ENCODE data around the gene RBM12.
"Not testable (repeated sequence)": the region's sequence is repeated elsewhere in the genome, so short reads cannot be mapped to it uniquely, and the experiment has no call there.

RBM12 gene

DNA sequence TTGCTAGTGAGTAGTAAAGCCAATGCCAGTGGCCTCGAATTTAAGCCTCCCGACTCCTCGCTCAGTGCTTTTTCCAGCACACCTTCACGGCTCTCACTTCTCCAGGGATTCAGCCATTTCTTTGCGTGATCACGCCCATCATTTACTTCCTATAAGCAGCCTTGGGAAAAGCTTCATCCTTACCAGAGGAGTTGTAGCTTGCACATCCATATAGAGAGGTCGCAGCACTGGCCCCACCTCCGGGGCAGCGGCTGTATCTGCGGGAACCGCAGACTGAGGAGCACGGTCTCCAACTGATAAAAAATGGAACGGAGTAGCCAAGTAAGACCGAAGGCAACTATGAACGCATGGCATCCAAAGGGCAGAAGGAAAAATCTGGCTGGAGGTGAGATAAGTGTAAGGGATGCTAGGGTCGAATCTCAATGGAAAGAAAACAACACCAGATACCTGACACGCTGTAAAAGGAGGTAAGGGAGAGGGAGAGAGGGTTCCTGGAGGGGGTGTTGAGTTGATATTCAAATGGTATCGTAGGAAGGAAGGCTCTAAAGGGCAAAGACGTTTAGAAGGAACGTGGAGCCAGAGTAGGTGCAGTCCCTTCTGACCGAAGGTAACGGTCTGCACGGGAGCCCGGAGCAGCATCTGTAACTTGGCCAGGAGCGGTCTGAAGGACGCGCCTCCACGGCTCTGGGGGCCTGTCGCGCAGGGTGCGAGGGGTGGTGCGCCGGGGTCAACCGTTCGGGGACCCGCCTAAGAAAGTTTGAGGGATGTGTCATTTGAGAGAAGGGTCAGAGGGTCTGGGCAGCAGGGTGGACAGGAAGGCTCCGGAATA is 33.8 kb upstream of the RBM12 start:
- no peak for DNase-seq

DNA sequence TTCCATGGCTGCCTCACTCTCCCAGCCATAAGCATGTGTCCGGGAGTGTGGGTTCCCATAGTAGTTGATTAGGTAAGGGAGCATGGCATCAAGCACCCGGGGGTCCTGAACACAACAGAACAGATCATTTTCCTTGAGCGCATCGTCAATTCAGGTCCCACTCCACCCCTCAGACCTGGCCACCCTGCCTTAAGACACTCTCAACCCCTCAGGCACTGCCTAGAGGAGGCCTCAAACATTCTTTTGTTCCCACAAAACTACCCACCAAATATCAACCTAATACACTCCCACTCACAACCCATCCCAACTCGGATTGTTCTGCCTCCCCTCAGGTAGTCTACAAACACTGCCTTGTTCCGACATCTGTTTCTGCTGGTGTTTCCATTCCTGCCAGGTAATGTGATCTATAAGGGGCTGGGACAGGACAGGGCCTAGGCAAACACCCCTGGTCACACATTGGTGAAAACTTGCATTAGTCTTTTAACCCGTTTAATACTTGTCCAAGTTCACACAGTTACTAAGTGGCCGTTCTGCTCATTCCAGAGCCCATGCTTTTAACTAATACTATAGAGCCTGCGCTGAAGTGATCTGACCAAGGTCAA is 33.1 kb upstream of the RBM12 start:
- no peak for DNase-seq

DNA sequence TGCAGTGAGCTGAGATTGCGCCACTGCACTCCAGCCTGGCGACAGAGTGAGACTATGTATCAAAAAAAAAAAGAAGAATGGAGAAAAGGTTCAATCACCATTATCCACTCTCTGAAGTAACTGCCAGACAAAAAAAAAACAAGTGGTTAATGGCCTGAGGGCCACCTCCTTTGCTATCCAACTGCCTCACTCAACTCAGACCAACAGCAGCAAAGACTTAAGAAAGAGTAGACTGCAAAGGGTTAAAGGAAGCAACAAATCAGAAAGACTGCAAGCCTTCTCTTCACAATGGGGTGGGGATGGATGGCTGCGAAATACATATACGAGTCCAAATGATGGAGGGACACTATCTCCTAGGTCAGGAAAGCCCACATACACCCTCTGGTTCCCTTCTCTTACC is 31.3 kb upstream of the RBM12 start:
- DNase-seq: no peak

DNA sequence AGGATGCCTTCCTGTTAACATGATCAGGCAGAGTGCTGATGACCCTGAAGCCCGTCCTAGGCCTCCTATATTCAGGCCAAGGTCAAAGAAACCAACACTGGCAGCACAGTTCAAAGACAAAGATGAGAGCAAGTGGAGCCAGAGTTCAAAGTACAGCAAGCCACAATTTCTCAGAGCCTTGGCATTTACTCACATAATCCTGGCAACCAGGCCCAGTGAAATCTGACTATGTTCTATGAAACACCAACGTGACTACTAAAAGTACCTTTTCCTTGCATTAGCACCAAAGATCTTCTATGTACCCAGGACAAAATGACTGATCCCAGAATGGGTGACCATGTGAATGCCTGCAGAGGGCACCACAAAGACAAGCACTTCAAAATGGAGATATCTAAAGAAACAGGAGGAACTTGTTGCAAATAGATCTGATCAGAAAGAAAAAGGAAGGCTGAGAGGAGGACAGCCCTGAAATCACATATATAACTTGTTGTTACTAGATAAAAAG is 30.6 kb upstream of the RBM12 start:
- DNase-seq: no peak

DNA sequence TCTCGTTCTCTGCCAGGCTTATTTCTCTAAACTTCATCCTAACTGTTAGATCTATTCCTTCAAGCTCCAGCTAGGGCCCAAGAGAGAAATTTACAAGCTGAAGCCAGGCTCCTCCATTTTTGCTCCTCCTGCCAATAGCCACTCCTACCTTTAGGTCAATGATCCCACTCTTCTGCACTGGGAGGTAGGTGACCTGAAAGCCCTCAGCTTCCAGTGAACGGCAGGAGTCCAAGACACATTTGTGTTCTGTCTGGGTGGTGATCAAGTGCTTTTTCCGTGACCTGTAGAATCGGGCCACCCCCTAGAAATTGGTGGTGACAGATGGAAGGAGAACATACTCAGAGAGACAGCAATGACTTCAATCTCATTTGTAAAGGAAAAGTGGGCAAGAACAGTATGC is 25.6 kb upstream of the RBM12 start:
- DNase-seq: no peak

DNA sequence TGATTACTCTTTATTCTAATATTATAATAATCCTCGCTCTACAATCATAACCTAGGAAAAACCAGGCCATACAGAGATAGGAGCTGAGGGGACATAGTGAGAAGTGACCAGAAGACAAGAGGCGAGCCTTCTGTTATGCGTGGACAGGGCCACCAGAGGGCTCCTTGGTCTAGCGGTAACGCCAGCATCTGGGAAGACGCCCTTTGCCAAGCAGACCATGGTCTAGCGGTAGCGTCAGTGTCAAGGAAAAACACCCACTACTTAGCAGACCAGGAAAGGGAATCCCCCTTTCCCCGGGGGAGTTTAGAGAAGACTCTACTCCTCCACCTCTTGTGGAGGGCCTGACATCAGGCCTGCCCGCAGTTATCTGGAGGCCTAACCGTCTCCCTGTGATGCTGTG is 22.2 kb upstream of the RBM12 start:
- DNase-seq: not testable (repeated sequence)

DNA sequence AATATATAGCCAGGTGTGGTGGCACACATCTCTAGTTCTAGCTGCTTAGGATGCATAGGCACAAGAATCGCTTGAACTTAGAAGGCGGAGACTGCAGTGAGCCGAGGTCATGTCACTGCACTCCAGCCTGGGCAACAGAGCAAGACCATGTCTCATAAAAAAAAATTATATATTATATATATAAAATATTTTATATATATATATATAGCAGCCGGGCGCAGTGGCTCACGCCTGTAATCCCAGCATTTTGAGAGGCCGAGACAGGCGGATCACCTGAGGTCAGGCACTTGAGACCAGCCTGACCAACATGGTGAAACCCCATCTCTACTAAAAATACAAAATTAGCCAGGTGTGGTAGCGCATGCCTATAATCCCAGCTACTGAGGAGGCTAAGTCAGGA is 20.7 kb upstream of the RBM12 start:
- DNase-seq: not testable (repeated sequence)

DNA sequence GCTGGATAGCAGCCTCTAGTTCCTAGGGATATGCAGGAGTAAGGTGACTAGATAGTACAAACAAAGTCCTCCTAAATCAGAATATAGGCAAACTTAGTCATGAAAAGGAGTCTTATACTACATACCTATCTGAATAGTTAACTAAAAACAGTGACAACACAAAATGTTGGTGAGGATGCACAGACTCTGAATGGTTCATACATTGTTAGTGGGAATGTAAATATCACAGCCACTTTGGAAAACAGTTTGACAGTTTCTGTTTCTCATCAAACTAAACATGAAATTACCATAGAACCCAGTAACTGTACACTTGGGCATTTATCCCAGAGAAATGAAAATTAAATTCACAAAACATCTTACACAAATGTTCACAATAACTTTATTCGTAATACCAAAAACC is 17.3 kb upstream of the RBM12 start:
- no peak for DNase-seq

DNA sequence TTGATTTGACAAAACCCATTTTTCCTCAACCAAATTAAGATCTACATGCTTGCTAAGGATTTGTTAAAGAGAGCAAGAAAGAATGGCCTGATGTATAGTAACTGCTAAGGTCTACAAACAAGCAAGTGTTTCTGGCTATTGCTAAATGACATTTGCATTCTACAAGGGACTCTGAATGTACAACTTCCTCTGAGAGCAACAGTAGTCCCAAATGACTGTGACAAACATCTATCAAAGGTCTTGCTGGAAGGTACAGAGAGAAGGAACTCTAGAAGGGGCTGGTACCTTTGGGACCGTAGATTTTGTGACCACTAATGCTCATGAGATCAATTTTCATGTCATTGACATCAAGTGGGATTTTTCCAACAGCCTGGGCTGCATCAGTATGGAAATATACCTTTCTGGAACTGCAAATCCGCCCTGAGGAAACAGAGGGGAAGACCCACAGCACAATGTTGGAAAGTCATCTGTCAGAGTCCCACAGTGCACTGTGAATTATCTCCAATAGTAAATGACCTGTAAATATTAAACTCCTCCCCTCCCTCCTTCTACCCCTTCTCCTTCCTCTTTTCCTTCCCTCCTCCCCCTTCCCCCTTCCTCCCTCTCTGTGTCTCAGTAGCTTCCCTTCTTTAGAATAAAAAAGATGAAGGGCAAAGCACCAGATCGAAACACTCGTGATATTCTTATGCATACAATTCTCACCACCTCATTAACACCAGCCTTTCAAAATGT is 15.9 kb upstream of the RBM12 start:
- no peak for DNase-seq

DNA sequence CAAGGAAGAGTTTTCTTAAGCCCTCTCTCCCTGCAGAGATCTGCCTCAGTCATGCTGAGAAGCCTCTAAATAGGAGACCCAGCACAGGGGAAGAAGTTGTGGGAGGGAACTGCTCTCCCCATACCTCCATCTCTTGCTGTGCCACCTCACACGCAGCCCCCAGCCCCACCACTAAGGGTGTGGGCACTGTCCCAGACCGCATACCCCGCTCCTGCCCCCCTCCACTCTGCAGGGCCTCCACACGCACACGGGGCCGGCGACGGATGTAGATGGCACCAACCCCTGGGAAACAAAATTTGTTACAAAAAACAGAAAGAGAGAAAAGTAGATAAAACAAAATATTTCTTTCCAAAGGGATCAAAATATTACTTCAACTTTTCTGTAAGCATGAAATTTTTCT is 10.2 kb upstream of the RBM12 start:
- no peak for DNase-seq

DNA sequence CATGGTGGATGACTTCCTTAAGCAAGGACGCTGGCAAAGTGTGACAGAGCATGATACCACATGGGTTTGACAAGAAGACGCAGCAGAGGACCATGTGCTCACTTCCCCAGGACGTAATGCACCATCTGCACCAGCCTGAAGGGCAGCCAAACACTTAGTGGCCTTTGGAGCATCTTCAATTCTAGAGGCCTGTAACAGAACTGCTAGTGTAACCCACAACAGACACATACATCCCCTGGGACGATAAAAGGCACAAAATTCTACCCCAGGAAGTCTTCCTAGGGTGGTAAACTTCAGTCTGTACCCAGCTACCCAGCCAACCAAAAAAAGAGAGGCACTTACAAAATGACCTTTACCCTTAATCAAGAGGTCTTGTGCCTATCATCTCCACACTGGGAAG is 9.2 kb upstream of the RBM12 start:
- no peak for DNase-seq

DNA sequence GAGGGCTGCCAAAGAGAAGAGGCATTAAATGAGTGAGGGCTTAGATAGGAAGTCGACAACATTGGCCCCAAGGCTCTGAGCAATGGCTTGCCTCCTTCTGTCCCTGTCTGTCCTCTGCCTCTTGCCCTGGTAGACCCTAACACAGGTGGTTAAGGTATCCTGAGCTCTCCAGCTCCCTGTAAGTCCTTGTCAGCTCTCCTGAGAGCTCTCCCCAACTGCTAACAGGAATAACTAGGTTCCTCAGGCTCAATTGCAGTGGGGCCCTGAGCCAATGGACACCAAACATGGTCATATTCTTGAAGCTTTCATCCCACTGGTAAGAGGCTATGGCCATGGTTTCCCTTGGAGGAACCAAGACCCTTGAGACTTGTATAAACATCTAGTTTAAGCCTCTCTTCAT is 5.0 kb upstream of the RBM12 start:
- no peak for DNase-seq

DNA sequence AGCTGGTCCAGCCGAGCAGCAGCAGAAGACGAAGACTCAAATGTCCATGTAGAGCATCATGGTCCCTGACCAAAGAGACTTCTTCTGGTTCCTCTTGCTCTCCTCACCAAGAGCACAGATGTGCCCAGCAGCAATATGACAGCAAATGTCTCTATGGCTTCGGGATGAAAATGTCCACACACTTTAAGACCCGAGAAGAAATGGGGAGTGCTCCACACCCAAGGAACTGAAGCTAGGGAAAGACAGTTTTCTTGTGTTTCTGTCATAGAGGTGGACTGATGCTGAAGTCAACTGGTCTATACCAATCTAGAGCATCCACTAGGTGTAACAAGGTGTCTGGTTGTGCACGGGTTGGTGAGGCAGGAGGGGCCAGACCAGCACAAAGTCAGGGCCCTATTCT is 4.5 kb upstream of the RBM12 start:
- DNase-seq: no peak

DNA sequence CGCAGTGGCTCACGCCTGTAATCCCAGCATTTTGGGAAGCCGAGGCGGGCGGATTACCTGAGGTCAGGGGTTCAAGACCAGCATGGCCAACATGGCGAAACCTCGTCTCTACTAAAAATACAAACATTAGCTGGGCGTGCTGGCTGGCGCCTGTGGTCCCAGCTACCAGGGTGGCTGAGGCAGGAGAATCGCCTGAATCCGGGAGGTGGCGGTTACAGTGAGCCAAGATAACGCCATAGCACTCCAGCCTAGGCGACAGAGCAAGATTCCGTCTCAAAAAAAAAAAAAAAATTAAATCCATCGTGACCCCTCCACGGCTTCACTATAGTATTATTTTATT is 1.2 kb upstream of the RBM12 start:
- no peak for DNase-seq

DNA sequence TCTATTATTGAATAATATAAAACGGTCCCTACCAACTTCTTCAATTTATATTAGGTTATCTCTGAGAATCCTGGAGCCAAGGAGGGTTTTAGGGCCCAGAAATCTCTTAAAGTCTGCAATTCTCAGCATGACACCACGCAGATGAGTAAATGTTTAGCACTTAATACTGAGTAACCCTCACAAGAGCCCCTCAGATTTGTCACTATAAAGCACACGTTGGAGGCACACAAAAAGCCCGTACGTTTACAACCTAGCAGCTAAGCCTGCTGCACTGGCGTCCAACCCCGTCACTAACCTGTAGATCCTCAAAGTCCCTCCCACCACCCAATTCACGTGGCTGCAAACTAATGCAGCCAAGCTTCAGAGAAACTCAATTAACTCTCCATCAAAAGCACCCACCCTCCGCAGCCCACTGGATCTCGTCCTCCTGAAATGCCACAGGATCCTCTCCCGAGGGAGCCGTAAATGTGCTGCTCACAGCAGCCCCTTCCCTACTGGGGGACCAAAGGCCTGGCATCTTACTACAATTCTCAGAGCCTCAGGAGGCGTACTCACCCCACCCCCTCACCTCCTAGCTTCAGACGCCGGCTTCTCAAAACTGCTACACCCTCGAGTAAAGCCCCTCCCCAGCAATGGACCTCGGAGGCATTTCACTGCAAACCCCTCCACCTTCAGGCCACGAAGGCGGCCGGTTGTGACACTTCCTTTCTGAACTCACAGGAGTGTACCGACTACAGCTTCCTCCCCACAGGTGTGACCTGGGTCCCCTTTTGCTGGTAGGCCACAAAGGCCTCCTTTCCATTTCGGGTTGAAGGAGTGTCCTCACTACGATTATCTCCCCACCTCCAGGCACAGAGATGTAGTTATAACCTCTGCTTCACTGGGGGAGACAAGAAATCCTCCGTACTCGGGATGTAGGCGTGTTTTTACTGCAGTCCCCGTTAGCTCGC is 909 bp downstream of the RBM12 start:
- peak; percentile 81 for DNase-seq

DNA sequence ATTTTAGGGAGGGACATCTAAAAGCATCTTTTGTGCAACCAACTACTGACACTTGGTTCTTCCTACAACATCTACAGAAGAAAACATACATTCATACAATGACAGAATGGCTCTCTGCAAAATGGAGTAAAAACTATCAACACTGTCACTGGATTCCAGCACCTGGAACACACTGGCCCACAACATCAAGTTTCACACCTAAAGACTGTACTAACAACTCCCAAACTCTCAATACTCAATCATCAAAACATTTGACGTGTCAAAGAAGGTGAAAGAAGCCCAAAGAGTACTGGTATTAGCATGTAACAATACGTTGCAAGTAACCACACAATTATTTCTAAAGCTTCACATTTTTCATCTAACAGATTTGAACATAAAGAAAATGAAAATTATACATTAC is 2.1 kb downstream of the RBM12 start:
- no peak for DNase-seq

DNA sequence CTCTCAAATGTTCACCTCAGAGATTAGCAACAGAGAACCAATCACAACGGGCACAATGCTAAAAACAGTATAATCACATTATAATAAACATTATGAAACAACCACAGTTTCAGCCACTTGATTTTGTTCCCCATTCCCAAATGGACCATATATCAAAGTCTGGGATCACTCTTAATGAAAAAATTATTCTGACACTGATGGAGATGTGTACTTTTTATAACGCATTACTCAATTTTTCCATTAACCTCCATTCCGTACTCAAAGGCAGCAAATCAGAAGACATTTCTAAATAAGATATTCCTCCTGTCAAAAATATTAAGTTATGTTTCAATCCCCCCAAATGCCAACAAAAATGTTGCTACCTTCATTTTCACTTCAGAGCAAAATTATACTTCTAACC is 2.8 kb downstream of the RBM12 start:
- DNase-seq: no peak

DNA sequence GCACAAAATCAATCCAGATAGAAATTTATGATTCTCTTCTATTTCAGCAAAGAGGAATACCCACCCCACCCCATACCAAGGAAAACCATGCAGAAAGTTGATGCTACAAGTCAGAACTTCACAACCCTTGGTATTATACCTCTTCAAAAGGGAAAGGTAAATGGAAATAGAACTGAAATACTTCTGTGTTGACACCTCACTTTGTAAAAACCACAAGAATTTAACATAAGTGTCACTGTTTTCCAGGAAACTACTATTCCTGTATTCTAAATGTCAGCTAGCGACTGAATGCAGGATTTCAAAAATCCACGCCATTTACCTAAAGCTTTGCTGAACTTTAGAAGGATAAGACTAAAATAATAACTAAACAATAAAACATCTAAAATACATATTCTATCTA is 3.6 kb downstream of the RBM12 start:
- peak in 1 of 2 donors; percentile 75 for DNase-seq

DNA sequence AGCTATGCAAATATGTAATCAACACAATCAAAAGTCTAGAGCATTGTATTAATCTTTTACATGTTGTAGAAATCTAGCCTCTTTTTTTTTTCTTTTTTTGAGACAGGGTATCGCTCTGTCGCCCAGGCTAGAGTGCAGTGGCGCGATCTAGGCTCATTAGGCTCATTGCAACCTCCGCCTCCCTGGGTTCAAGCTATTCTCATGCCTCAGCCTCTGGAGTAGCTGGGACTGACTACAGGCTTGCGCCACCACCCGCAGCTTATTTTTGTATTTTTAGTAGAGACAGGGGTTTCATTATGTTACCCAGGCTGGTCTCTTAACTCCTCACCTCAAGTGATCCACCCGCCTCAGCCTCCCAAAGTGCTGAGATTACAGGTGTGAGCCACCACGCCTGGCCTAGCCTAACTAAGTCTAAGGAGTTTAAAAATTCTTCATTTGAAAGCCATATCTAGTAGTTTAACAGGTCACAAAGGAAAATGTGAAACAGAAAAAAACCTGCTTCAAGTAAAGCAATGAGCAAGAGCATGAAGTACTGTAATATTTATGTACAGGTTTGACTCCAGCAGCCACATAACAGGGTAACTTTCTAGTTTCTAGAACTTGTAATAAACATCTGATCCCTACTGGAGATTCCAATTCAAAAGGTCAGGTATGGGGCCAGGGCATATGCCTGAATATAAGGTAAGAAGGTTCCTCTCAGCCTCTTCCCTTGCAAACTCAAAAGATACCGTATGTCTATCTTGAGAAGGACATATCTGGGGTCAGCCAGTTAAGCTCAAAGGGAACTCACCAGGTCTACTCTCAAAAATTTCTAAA is 4.4 kb downstream of the RBM12 start:
- DNase-seq: no peak

DNA sequence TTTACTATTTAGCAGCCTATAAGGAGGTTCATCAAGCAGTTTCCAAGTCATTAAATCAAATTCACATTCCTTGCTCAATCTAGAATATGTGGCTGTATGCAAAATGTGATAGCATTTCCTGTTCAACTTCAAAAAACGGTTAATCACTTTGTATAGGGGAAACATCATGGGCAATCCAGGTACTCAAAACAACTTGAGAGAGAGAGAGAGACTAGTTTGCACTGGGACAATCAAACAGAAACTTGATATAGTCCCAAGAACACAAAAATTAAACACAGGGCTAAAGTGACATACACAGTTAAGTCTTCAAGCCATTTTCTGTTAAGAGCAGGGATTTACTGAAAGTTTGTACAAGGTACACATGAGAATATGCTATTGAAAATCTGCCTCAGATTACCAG is 7.4 kb downstream of the RBM12 start:
- peak in 1 of 2 donors; percentile 24 for DNase-seq

DNA sequence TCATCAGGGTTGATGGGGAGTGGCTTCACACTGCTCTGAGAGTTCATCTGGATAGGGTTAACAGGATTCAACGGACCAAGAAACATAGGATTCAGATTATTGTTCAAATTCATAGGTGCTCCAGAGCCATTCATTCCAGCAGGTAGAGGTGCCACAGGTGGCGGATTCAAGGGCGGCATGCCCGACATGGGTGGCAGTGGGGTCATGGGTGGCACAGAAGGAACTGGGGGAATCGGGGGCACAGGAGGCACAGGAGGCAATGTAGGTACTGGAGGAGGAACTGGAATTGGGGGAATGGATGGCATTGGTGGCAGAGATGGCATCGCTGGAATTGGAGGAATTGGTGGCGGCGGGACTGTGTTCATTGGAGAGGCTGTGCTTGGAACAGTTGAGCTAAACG is 10.3 kb downstream of the RBM12 start:
- no peak for DNase-seq

DNA sequence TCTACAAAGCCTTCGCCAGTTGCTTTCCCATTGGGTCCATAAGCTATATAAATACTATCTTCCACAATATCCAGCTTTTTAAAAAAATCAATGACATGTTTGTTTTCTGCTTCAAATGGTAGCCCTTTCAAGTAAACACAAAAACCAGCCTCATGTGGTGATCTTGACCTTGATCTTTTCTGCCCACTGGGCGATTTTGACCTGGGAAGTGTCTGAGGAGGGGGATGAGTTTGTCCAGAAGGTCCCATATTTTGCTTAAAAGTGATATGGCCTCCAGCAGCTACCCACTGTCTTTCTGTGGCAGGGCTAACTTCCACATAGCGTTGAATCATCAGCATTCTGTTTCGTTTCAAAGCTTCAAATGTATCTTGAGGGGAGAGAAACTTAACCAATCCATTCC is 10.8 kb downstream of the RBM12 start:
- DNase-seq: no peak

All from CD4-positive, alpha-beta T cell treated with Interferon alpha-2 for 1 hour (primary cell).